ENCODE measurements around the gene NUDT22. TPM values are rescaled to one million over a fixed set of nuclear protein-coding genes. Genes with fewer than 3 reads are reported as not detected.

Gene NUDT22
- polyA plus RNA-seq, 2 of the 4 experiments (the other 2 are of a cell fraction): 21.5 to 33.2 TPM

- TF ChIP-seq HMGXB4 (CRISPR knock-in tag; IDR thresholded peaks at IDR 0.05; ENCODE audit: borderline replicate concordance): peak; percentile 22; the same call in 1 of the 2 replicates
- no peak for TF ChIP-seq EHF (CRISPR knock-in tag; IDR thresholded peaks at IDR 0.05)
- no peak for TF ChIP-seq HOXB13 (CRISPR knock-in tag; IDR thresholded peaks at IDR 0.05; ENCODE audit: low read depth)
Observed at GRCh38 chr11:64268893-64269539, 42.9 kb downstream of the NUDT22 start (continued).

GRCh38 chr11:64269540-64270220, 43.6 kb downstream of the NUDT22 start:
- FAIRE-seq (peak; percentile 59), ATAC-seq (peak; percentile 80 to 91), DNase-seq (ENCODE audit: low read depth in 1 of 2, low spot score in 1 of 2) (peak; percentile 87 to 100)
- ChIA-PET CTCF (interaction anchor here (0.6 to 16.0 kb wide), 12 partner anchors 11 to 707 kb away, joined by 3 to 220 read pairs (median 4); partner anchors contain the start of genes BAD, CATSPERZ, ESRRA and PLCB3), POLR2A (interaction anchor here (0.6 to 5.9 kb wide), 13 partner anchors 10 to 84 kb away, joined by 3 to 53 read pairs (median 5); partner anchors contain the start of genes BAD, ESRRA, FKBP2 and GPR137)
- Histone ChIP-seq H3K4me3 (peak overlapping the region; percentile 72), H3K4me1 (peaks cover 32% of the 10 kb centered on the region), H3K9me3 (no peaks in the 10 kb centered on the region), H3K4me2 (peak overlapping the region; percentile 97), H3K27ac (peak overlapping the region; percentile 94 to 97)
- WGBS (ENCODE audit: missing lambda C conversion rate): 3% methylated on average over 29 of the region's 58 CpGs
- peak; percentile 75 to 87; a peak in 3 of 4 replicates for TF ChIP-seq CEBPB (IDR thresholded peaks at IDR 0.05)
- TF ChIP-seq RNF2 (IDR thresholded peaks at IDR 0.05; ENCODE audit: borderline replicate concordance, low read depth): peak; percentile 84; the same call in 1 of the 2 replicates
- peak; percentile 4; the same call in 1 of the 3 replicates for TF ChIP-seq SMC3 (IDR thresholded peaks at IDR 0.05)
- peak; percentile 6; the same call in 1 of the 2 replicates for TF ChIP-seq POLR2AphosphoS2 (conservative IDR thresholded peaks at IDR 0.05; ENCODE audit: low read length)
- TF ChIP-seq MAX (IDR thresholded peaks at IDR 0.05): peak; percentile 84
- peak; percentile 32 for TF ChIP-seq POLR2A (IDR thresholded peaks at IDR 0.05; ENCODE audit: low read length)
- TF ChIP-seq BCL3 (IDR thresholded peaks at IDR 0.05): no peak; the same call in 2 of the 3 replicates
- TF ChIP-seq ELK1 (IDR thresholded peaks at IDR 0.05; ENCODE audit: low read depth, low read length): no peak
- no peak for TF ChIP-seq HMGXB4 (CRISPR knock-in tag; IDR thresholded peaks at IDR 0.05; ENCODE audit: borderline replicate concordance)
- TF ChIP-seq FOSL2 (IDR thresholded peaks at IDR 0.05): no peak
- TF ChIP-seq FOSL2 (CRISPR knock-in tag; IDR thresholded peaks at IDR 0.05): peak; percentile 41; the same call in 1 of the 2 replicates
- TF ChIP-seq JUN (IDR thresholded peaks at IDR 0.05): peak; percentile 78 to 92
- TF ChIP-seq PBX3 (IDR thresholded peaks at IDR 0.05): peak; percentile 19
- TF ChIP-seq REST (IDR thresholded peaks at IDR 0.05): no peak
- no peak for TF ChIP-seq RAD21 (conservative IDR thresholded peaks at IDR 0.05 in 1 of 2, IDR thresholded peaks at IDR 0.05 in 1 of 2)
- peak; percentile 32; the same call in 1 of the 2 replicates for TF ChIP-seq MAZ (IDR thresholded peaks at IDR 0.05; ENCODE audit: borderline replicate concordance, low read depth, low read length)
- peak; percentile 56; the same call in 1 of the 2 replicates for TF ChIP-seq PHF8 (IDR thresholded peaks at IDR 0.05; ENCODE audit: borderline replicate concordance, low read depth)
- no peak for TF ChIP-seq BHLHE40 (IDR thresholded peaks at IDR 0.05; ENCODE audit: low read depth, low read length)
- no peak; the same call in 1 of the 2 replicates for TF ChIP-seq MYC (IDR thresholded peaks at IDR 0.05; ENCODE audit: borderline replicate concordance, low read length)
